OCI-LY3 (cell line): ENCODE measurements around the gene ADGRF3.

Experiments used
- EZH2phosphoT487 ChIP-seq: fragments of 200-600 bp; shearing (Covaris generic); IDR thresholded peaks from 2 replicates; pipeline ENCODE4 v1.6.1; 2018; ENCODE audit warnings: antibody characterized with exemption, mixed run types, low read depth
- TF ChIP-seq, protein P1 (sequence below): fragments of 200-600, 300-600 bp; sonication (generic); IDR thresholded peaks from 2 replicates; pipeline ENCODE4 v1.5.1; 2014; ENCODE audit warnings: antibody characterized with exemption, low read length, low read depth

DNA sequence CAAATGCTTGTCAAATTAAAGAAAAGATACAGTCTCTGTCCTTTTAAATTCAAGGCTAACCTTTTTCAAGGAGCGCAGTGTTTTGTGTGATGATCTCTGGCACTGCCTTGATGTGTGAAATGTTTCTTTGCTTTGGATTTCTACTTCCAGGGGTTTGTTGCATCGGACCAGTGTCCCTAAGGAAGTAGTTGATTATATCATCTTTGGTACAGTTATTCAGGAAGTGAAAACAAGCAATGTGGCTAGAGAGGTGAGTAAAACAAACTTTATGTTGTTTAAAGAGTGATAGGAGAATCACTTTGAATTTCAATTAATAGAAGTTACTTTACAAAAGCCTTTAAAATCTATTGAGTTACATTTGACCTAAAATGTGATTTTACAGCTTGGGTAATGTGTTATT, 73.1 kb downstream of the ADGRF3 start:
- TF ChIP-seq, protein P1, sequence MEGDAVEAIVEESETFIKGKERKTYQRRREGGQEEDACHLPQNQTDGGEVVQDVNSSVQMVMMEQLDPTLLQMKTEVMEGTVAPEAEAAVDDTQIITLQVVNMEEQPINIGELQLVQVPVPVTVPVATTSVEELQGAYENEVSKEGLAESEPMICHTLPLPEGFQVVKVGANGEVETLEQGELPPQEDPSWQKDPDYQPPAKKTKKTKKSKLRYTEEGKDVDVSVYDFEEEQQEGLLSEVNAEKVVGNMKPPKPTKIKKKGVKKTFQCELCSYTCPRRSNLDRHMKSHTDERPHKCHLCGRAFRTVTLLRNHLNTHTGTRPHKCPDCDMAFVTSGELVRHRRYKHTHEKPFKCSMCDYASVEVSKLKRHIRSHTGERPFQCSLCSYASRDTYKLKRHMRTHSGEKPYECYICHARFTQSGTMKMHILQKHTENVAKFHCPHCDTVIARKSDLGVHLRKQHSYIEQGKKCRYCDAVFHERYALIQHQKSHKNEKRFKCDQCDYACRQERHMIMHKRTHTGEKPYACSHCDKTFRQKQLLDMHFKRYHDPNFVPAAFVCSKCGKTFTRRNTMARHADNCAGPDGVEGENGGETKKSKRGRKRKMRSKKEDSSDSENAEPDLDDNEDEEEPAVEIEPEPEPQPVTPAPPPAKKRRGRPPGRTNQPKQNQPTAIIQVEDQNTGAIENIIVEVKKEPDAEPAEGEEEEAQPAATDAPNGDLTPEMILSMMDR: no peak
- no peak for TF ChIP-seq EZH2phosphoT487
